Neural progenitor cell (in vitro differentiated cells): ENCODE measurements around the gene LDLRAD4.

Experiments used
- CTCF ChIP-seq: fragments of 200-600 bp; sonication (generic); IDR thresholded peaks from 2 replicates; pipeline ENCODE4 v1.5.1; 2017; ENCODE audit warnings: antibody characterized with exemption, mild to moderate bottlenecking
- EZH2 ChIP-seq: fragments of 200-600 bp; sonication (generic); IDR thresholded peaks from 2 replicates; pipeline ENCODE4 v1.6.1; 2017; ENCODE audit warnings: antibody characterized with exemption, mild to moderate bottlenecking, moderate library complexity

GRCh38 chr18:13180614-13181375, 37.8 kb upstream of the LDLRAD4 start:
- TF ChIP-seq CTCF, result no peak
- TF ChIP-seq EZH2, result no peak
